G401.6 (cell line): ENCODE results near the gene PTPRD.
"Not testable (repeated sequence)": the region's sequence is repeated elsewhere in the genome, so short reads cannot be mapped to it uniquely, and the experiment has no call there.

ENCODE experiments used
- FAIRE-seq: peaks from 2 replicates; lab custom pipeline; 2012; peaks lifted over from hg19 to GRCh38; lab: Jason Lieb, UNC

Gene PTPRD

GRCh38 chr9:10449201-10449617 is 163.6 kb downstream of the PTPRD start:
- not testable (repeated sequence) for FAIRE-seq

GRCh38 chr9:10447036-10447435 is 165.8 kb downstream of the PTPRD start:
- FAIRE-seq: no peak

- FAIRE-seq: no peak
These were observed 169.0 kb downstream of the PTPRD start for GRCh38 chr9:10443868-10444204.

GRCh38 chr9:10443181-10443867 is 169.5 kb downstream of the PTPRD start:
- FAIRE-seq: no peak

- FAIRE-seq: no peak
These were observed 173.8 kb downstream of the PTPRD start for GRCh38 chr9:10438955-10439354.

- FAIRE-seq: no peak
These were observed 176.0 kb downstream of the PTPRD start for GRCh38 chr9:10436756-10437155.

GRCh38 chr9:10434412-10434811 is 178.4 kb downstream of the PTPRD start:
- no peak for FAIRE-seq

- FAIRE-seq: no peak
These were observed 201.5 kb downstream of the PTPRD start for GRCh38 chr9:10411272-10411671.

GRCh38 chr9:10403283-10403682 is 209.5 kb downstream of the PTPRD start:
- FAIRE-seq: no peak

GRCh38 chr9:10396615-10397014 is 216.2 kb downstream of the PTPRD start:
- FAIRE-seq: no peak

GRCh38 chr9:10387282-10387681 is 225.5 kb downstream of the PTPRD start:
- FAIRE-seq: no peak

GRCh38 chr9:10371824-10372223 is 241.0 kb downstream of the PTPRD start:
- FAIRE-seq: no peak

GRCh38 chr9:10366171-10366779 is 246.5 kb downstream of the PTPRD start:
- FAIRE-seq: no peak

GRCh38 chr9:10354591-10354990 is 258.2 kb downstream of the PTPRD start:
- FAIRE-seq: no peak

- not testable (repeated sequence) for FAIRE-seq
These were observed 267.2 kb downstream of the PTPRD start for GRCh38 chr9:10345621-10346020.

GRCh38 chr9:10341057-10341456 is 271.7 kb downstream of the PTPRD start:
- no peak for FAIRE-seq

- no peak for FAIRE-seq
These were observed 273.6 kb downstream of the PTPRD start for GRCh38 chr9:10339152-10339551.

GRCh38 chr9:10331157-10331556 is 281.6 kb downstream of the PTPRD start:
- no peak for FAIRE-seq

GRCh38 chr9:10282084-10282483 is 330.7 kb downstream of the PTPRD start:
- FAIRE-seq: no peak

GRCh38 chr9:10274988-10275387 is 337.8 kb downstream of the PTPRD start:
- FAIRE-seq: no peak

- FAIRE-seq: no peak
These were observed 338.6 kb downstream of the PTPRD start for GRCh38 chr9:10274175-10274574.

- FAIRE-seq: no peak
These were observed 340.0 kb downstream of the PTPRD start for GRCh38 chr9:10272830-10273229.

GRCh38 chr9:10268531-10269485 is 344.0 kb downstream of the PTPRD start:
- no peak for FAIRE-seq
